ENCODE results near the gene EDC4. TPM values are rescaled to one million over a fixed set of nuclear protein-coding genes. Genes with fewer than 3 reads are reported as not detected.

The EDC4 gene
- total and polyA plus RNA-seq, 2 of the 8 experiments (the other 6 are each of a cell fraction or from before 2014, with no cell fraction given) = 58.5 to 72.7 TPM

DNA sequence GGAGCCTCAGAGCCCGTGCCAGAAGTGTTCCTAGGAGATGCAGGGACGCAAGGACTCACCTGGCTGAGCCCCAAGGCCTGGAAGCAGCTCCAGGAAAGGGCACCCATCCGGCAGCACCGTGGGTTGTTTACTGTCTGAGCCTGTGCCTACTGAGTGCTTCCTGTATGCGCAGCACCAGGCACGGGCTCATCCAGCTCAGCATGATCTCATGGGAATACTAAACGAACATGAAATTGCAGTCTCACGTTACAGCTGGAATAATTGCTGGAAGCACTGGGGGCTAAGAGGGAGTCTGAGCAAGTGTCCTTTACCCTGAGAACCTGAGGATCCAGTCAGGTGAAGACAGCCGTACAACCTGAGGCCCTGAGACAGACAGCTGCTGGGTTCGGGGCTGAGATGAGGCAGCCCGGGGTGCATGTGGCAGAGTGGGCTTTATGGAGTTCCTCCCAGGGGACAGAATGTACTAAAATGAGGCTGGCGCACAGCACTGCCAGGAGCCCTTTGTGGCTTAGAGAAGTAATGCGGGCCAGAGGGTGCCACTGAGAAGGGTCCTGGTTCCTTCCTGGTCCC lies 53.4 kb downstream of the EDC4 start:
- Histone ChIP-seq H4K8ac (ENCODE audit: extremely low read depth, insufficient read depth, low read length) (no peak overlapping the region), H3K23ac (ENCODE audit: insufficient read length) (no peak overlapping the region), H3K9me3 (ENCODE audit: insufficient read depth in 2 of 2, low read depth in 1 of 2, low read length in 1 of 2) (no peaks in the 10 kb centered on the region), H3K23me2 (ENCODE audit: low read depth, low read length) (no peaks in the 10 kb centered on the region), H3K27ac (ENCODE audit: low read depth, low read length) (no peak overlapping the region; the same call in 1 of the 2 replicates), H3K27me3 (replicated peaks in 1 of 4; ENCODE audit: control insufficient read depth in 3 of 4, extremely low read depth in 1 of 4, insufficient read depth in 3 of 4, low read length in 3 of 4) (no peaks in the 10 kb centered on the region), H2BK120ac (replicated peaks; ENCODE audit: low read depth, low read length) (no peak overlapping the region), H3K56ac (replicated peaks; ENCODE audit: insufficient read length, low read depth, low read length) (peak overlapping the region; percentile 23), H2AK5ac (ENCODE audit: low read depth, low read length) (no peak overlapping the region), H2BK20ac (ENCODE audit: low read length) (no peak overlapping the region), H3K18ac (ENCODE audit: extremely low read depth, low read length) (no peak overlapping the region), H3K79me2 (ENCODE audit: control insufficient read depth in 1 of 2, insufficient read depth in 2 of 2, low read length in 2 of 2) (no peaks in the 10 kb centered on the region), H2BK12ac (ENCODE audit: low read depth, low read length) (0 out of 2 replicates have a peak overlapping the region, but pooled peaks have one; percentile 27), H3K4me1 (replicated peaks in 1 of 4; ENCODE audit: control insufficient read depth in 3 of 4, insufficient read depth in 4 of 4, low read length in 3 of 4) (peaks cover 0 to 8% (median 4%) of the 10 kb centered on the region in 4 experiments; a peak in 5 of 7 replicates), H4K5ac (ENCODE audit: insufficient read length, low read depth, low read length) (no peak overlapping the region), H2BK5ac (ENCODE audit: low read depth, low read length) (peak overlapping the region; percentile 72), H4K20me1 (replicated peaks in 1 of 2; ENCODE audit: control insufficient read depth in 1 of 2, insufficient read depth in 2 of 2, low read length in 2 of 2) (peaks cover 12 to 25% of the 10 kb centered on the region in 2 experiments), H3K4me2 (ENCODE audit: insufficient read depth in 1 of 2, low read depth in 2 of 2, low read length in 2 of 2) (no peak overlapping the region), H2AFZ (ENCODE audit: low read length) (no peak overlapping the region), H3K9ac (replicated peaks in 1 of 4; ENCODE audit: extremely low read depth in 1 of 4, low read depth in 3 of 4, low read length in 3 of 4) (no peak overlapping the region), H3K4me3 (ENCODE audit: extremely low read depth in 1 of 4, insufficient read depth in 2 of 4, low read depth in 3 of 4, low read length in 4 of 4) (no peak overlapping the region), H3K79me1 (ENCODE audit: low read depth, low read length) (no peaks in the 10 kb centered on the region), H3K14ac (ENCODE audit: insufficient read length) (no peak overlapping the region), H3K36me3 (ENCODE audit: control insufficient read depth in 2 of 4, insufficient read depth in 4 of 4, low read length in 3 of 4) (no peaks in the 10 kb centered on the region; a peak in 2 of 8 replicates), H3K4ac (replicated peaks; ENCODE audit: insufficient read length, low read depth, low read length) (no peak overlapping the region), H4K91ac (replicated peaks; ENCODE audit: insufficient read length, low read length) (no peak overlapping the region), H2BK15ac (ENCODE audit: low read length) (0 out of 2 replicates have a peak overlapping the region, but pooled peaks have one; percentile 16)
- WGBS, 2 experiments (ENCODE audit: extremely low coverage in 1 of 2, insufficient coverage in 1 of 2, insufficient read length in 1 of 2, insufficient replicate concordance in 2 of 2, low coverage in 1 of 2, low lambda C conversion rate in 2 of 2, missing lambda C conversion rate in 1 of 2) = 81% methylated on average over 13 of the region's 13 CpGs; no CpG with 5 or more reads in 1 of the 2 experiments
- FAIRE-seq (no peak), DNase-seq (ENCODE audit: low read depth in 1 of 2, low spot score in 2 of 2) (no peak)
- TF ChIP-seq BACH1 (IDR thresholded peaks at IDR 0.05; ENCODE audit: low read length) (no peak), GABPA (IDR thresholded peaks at IDR 0.05; ENCODE audit: borderline replicate concordance, insufficient read depth, low read length) (no peak), BRCA1 (IDR thresholded peaks at IDR 0.05; ENCODE audit: low read depth, low read length) (no peak), RAD21 (IDR thresholded peaks at IDR 0.05 in 1 of 2, conservative IDR thresholded peaks at IDR 0.05 in 1 of 2; ENCODE audit: low read depth in 2 of 2, low read length in 2 of 2) (peak in 1 of 2 experiments; percentile 14; a peak in 1 of 4 replicates), ASH2L (IDR thresholded peaks at IDR 0.05; ENCODE audit: low read length) (no peak), CTBP2 (IDR thresholded peaks at IDR 0.05; ENCODE audit: borderline replicate concordance, insufficient read depth, insufficient read length, low read length) (no peak)
- TF ChIP-seq, protein P1, sequence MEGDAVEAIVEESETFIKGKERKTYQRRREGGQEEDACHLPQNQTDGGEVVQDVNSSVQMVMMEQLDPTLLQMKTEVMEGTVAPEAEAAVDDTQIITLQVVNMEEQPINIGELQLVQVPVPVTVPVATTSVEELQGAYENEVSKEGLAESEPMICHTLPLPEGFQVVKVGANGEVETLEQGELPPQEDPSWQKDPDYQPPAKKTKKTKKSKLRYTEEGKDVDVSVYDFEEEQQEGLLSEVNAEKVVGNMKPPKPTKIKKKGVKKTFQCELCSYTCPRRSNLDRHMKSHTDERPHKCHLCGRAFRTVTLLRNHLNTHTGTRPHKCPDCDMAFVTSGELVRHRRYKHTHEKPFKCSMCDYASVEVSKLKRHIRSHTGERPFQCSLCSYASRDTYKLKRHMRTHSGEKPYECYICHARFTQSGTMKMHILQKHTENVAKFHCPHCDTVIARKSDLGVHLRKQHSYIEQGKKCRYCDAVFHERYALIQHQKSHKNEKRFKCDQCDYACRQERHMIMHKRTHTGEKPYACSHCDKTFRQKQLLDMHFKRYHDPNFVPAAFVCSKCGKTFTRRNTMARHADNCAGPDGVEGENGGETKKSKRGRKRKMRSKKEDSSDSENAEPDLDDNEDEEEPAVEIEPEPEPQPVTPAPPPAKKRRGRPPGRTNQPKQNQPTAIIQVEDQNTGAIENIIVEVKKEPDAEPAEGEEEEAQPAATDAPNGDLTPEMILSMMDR (IDR thresholded peaks at IDR 0.05; ENCODE audit: control extremely low read depth in 1 of 3, insufficient read depth in 1 of 3, low read depth in 1 of 3, low read length in 3 of 3) = peak in 2 of 3 experiments; percentile 17 to 34; a peak in 2 of 4 replicates
- TF ChIP-seq, protein P2, sequence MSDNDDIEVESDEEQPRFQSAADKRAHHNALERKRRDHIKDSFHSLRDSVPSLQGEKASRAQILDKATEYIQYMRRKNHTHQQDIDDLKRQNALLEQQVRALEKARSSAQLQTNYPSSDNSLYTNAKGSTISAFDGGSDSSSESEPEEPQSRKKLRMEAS (IDR thresholded peaks at IDR 0.05) = no peak
- ChIA-PET CTCF (ENCODE audit: partially characterized antibody) (interaction anchor here (0.6 to 27.1 kb wide), 22 partner anchors 7 to 406 kb away, joined by 3 to 623 read pairs (median 3); partner anchors contain the start of genes CTRL, EDC4, LCAT and NRN1L), POLR2A (ENCODE audit: partially characterized antibody) (interaction anchor here (0.6 to 7.5 kb wide), 6 partner anchors 9 to 167 kb away, joined by 3 to 43 read pairs (median 4); partner anchors contain the start of genes NRN1L and PSMB10)

All from H1 (cell line).